GM23338 (cell line): ENCODE results near the gene TSTD2. TPM values are rescaled to one million over a fixed set of nuclear protein-coding genes. Genes with fewer than 3 reads are reported as not detected.

Source experiments
- ATAC-seq: fragments of 200-7000 bp; cut with Tn5 transposase; 3 replicates; pipeline ENCODE4 v1.9.1; 2020
- DNase-seq: peaks from one replicate; pipeline ENCODE4 v3.0.0-alpha.2; 2015; ENCODE audit warnings: low spot score
- H2AFZ ChIP-seq: fragments of 200-600 bp; sonication (generic); 2 replicates; pipeline ENCODE4 v1.8.0; 2016; ENCODE audit warnings: antibody characterized with exemption, mild to moderate bottlenecking, moderate library complexity
- H3F3A ChIP-seq: fragments of 200-600 bp; sonication (generic); replicated peaks from 2 replicates; pipeline ENCODE4 v1.8.0; 2017; ENCODE audit warnings: antibody characterized with exemption, mixed run types, low read depth
- H3K27ac ChIP-seq: fragments of 200-600 bp; sonication (generic); 2 replicates; pipeline ENCODE4 v1.6.1; 2016; ENCODE audit warnings: low read depth
- H3K27me3 ChIP-seq: fragments of 200-600 bp; sonication (generic); 2 replicates; pipeline ENCODE4 v1.8.0; 2016; ENCODE audit warnings: mild to moderate bottlenecking, mixed run types, moderate library complexity; ENCODE audit not compliant: insufficient read depth
- H3K36me3 ChIP-seq: fragments of 200-600 bp; sonication (generic); 2 replicates; pipeline ENCODE4 v1.8.0; 2016; ENCODE audit warnings: mild to moderate bottlenecking; ENCODE audit not compliant: insufficient read depth
- H3K4me1 ChIP-seq: fragments of 200-600 bp; sonication (generic); 2 replicates; pipeline ENCODE4 v1.8.0; 2016; ENCODE audit warnings: mild to moderate bottlenecking, moderate library complexity; ENCODE audit not compliant: insufficient read depth
- H3K4me2 ChIP-seq: fragments of 200-600 bp; sonication (generic); 2 replicates; pipeline ENCODE4 v1.7.1; 2017; ENCODE audit warnings: mixed run types
- H3K4me3 ChIP-seq: fragments of 200-600 bp; sonication (generic); 2 replicates; pipeline ENCODE4 v1.6.1; 2016; ENCODE audit warnings: mixed run types
- H3K79me2 ChIP-seq: fragments of 200-600 bp; sonication (generic); replicated peaks from 2 replicates; pipeline ENCODE4 v1.8.0; 2017; ENCODE audit warnings: mild to moderate bottlenecking; ENCODE audit not compliant: insufficient read depth
- H3K9me2 ChIP-seq: fragments of 200-600 bp; sonication (generic); 2 replicates; pipeline ENCODE4 v1.8.0; 2017; ENCODE audit not compliant: insufficient read depth
- H4K20me1 ChIP-seq: fragments of 200-600 bp; sonication (generic); replicated peaks from 2 replicates; pipeline ENCODE4 v1.8.0; 2017; ENCODE audit warnings: mild to moderate bottlenecking; ENCODE audit not compliant: insufficient read depth
- H3K27ac Mint-ChIP-seq: 2 replicates; pipeline ENCODE4 v1.8.0; 2020; ENCODE audit warnings: inconsistent platforms, mild to moderate bottlenecking, moderate library complexity, mixed read lengths
- H3K27me3 Mint-ChIP-seq: 3 replicates; pipeline ENCODE4 v1.8.0; 2022; ENCODE audit warnings: low read depth, mild to moderate bottlenecking, moderate library complexity, mixed read lengths, inconsistent platforms; ENCODE audit not compliant: insufficient read depth, poor library complexity
- H3K36me3 Mint-ChIP-seq: 3 replicates; pipeline ENCODE4 v1.8.0; 2021; ENCODE audit warnings: low read depth, mild to moderate bottlenecking, inconsistent platforms, moderate library complexity, mixed read lengths
- H3K4me1 Mint-ChIP-seq: 3 replicates; pipeline ENCODE4 v1.8.0; 2020; ENCODE audit warnings: mild to moderate bottlenecking, inconsistent platforms, mixed read lengths
- H3K4me3 Mint-ChIP-seq: 3 replicates; pipeline ENCODE4 v1.8.0; 2021; ENCODE audit warnings: moderate library complexity, mild to moderate bottlenecking, inconsistent platforms, mixed read lengths
- H3K9me3 Mint-ChIP-seq: 3 replicates; pipeline ENCODE4 v1.8.0; 2020; ENCODE audit warnings: moderate library complexity, mild to moderate bottlenecking, inconsistent platforms, mixed read lengths
- EZH2 ChIP-seq: fragments of 200-600 bp; sonication (generic); IDR thresholded peaks from one replicate; pipeline ENCODE4 v1.8.0; 2017; ENCODE audit warnings: antibody characterized with exemption, mild to moderate bottlenecking, low read depth; ENCODE audit not compliant: unreplicated experiment
- NANOG ChIP-seq: IDR thresholded peaks from 2 replicates; pipeline ENCODE4 v1.6.1; 2016; ENCODE audit warnings: antibody characterized with exemption, borderline replicate concordance
- POLR2AphosphoS5 ChIP-seq: IDR thresholded peaks from 2 replicates; pipeline ENCODE4 v1.6.1; 2016; ENCODE audit warnings: antibody characterized with exemption, low read depth
- STAT1 ChIP-seq: IDR thresholded peaks from one replicate; pipeline ENCODE4 v1.6.1; 2016; ENCODE audit warnings: antibody characterized with exemption; ENCODE audit not compliant: unreplicated experiment
- ZNF331 ChIP-seq: fragments of 250-450 bp; sonication (Bioruptor Pico); IDR thresholded peaks from 2 replicates; pipeline ENCODE4 v1.5.0; 2020; ENCODE audit warnings: low read depth, mild to moderate bottlenecking, moderate library complexity
- polyA plus RNA-seq: library from polyadenylated mRNA; unstranded; fragments of >200 nt; fragmentation: Nextera tagmentation; extraction: Ambion mirVana; gene quantifications from 2 replicates; pipeline ENCODE4 v1.2.1, GENCODE V29; 2016
- total RNA-seq: library from RNA; depleted of rRNA; stranded (reverse); fragments of >200 nt; shearing (Covaris generic); gene quantifications from 2 replicates; pipeline ENCODE4 v1.2.3, GENCODE V29; 2014
- TF ChIP-seq, protein P1 (sequence below), 2 experiments: fragments of 200-600 bp in 1 of 2; sonication (generic) in 1 of 2; conservative IDR thresholded peaks; 2 replicates each; pipeline versions ENCODE4 v1.5.1 to v1.6.1; 2016 to 2017; ENCODE audit warnings: antibody characterized with exemption in 2 of 2, low read depth in 2 of 2, mild to moderate bottlenecking in 2 of 2, moderate library complexity in 1 of 2
- TF ChIP-seq, protein P2 (sequence below): IDR thresholded peaks from one replicate; pipeline ENCODE4 v1.6.1; 2018; ENCODE audit warnings: antibody characterized with exemption; ENCODE audit not compliant: unreplicated experiment

The TSTD2 gene
- total and polyA plus RNA-seq, 2 experiments from 2014 or later = 8.5 to 21.8 TPM

DNA sequence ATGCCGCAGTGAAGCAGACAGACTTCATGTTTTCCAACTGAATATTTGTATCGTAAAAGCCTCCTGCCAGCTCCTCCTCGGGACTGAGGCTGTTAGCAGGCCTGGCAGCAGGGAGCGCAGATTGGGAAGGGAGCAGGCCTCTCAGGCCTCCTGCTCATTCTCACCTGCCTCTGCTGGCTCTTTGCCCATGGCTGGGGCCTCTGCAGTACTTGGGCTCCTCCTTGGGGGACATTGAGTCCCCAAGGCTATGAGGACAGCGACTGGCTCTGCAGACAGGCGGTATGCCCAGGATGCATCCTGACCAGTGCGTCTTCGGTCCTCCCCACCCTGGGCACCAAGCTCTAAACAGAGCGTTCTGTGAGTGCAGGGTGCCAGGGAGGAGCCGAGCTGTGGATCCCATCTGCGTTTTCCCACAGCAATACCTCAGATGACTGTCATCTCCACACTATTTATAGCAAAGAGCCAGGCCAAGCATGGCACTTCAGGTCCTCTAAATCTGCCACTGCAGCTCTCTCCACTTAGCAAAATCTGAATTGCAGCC is 38.7 kb downstream of the TSTD2 start:
- Histone ChIP-seq H3K27me3 (no peaks in the 10 kb centered on the region), H3K79me2 (no peaks in the 10 kb centered on the region), H3K4me2 (no peak overlapping the region), H3K4me1 (peaks cover 6% of the 10 kb centered on the region; the same call in 1 of the 2 replicates), H3K36me3 (no peaks in the 10 kb centered on the region), H2AFZ (no peak overlapping the region), H3K9me2 (no peaks in the 10 kb centered on the region), H4K20me1 (no peaks in the 10 kb centered on the region), H3K27ac (no peak overlapping the region), H3K4me3 (no peak overlapping the region), H3F3A (no peaks in the 10 kb centered on the region)
- Mint-ChIP-seq H3K4me1 (peaks cover 15% of the 10 kb centered on the region), H3K27ac (no peak overlapping the region), H3K9me3 (no peaks in the 10 kb centered on the region), H3K36me3 (no peaks in the 10 kb centered on the region; the same call in 2 of the 3 replicates), H3K4me3 (no peak overlapping the region), H3K27me3 (no peaks in the 10 kb centered on the region)
- ATAC-seq (peak; percentile 40), DNase-seq (peak; percentile 18)
- TF ChIP-seq STAT1 = no peak
- TF ChIP-seq, protein P1, sequence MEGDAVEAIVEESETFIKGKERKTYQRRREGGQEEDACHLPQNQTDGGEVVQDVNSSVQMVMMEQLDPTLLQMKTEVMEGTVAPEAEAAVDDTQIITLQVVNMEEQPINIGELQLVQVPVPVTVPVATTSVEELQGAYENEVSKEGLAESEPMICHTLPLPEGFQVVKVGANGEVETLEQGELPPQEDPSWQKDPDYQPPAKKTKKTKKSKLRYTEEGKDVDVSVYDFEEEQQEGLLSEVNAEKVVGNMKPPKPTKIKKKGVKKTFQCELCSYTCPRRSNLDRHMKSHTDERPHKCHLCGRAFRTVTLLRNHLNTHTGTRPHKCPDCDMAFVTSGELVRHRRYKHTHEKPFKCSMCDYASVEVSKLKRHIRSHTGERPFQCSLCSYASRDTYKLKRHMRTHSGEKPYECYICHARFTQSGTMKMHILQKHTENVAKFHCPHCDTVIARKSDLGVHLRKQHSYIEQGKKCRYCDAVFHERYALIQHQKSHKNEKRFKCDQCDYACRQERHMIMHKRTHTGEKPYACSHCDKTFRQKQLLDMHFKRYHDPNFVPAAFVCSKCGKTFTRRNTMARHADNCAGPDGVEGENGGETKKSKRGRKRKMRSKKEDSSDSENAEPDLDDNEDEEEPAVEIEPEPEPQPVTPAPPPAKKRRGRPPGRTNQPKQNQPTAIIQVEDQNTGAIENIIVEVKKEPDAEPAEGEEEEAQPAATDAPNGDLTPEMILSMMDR (conservative IDR thresholded peaks at IDR 0.05; ENCODE audit: low read depth in 2 of 2) = peak in 1 of 2 experiments; percentile 32; a peak in 2 of 4 replicates

DNA sequence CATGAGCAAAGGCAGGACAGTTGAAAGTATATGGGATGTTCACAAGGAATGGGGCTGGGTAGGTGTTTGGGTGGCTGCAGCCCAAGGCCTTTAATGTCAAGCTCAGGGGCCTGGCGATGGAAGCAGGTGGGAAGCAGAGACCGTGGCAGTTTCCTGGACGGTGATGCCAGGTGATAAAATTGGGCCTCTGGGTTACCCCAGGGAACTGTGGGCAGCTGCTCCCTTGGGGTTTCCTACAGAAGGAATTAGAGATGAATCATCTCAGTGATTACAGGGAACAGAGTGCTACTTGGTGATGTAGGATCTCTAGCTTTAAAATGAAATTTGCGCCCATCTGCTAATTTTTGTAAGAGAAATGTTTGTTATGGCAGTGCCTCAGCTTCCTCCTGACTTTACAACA is 39.2 kb downstream of the TSTD2 start:
- Histone ChIP-seq H4K20me1 (no peaks in the 10 kb centered on the region), H2AFZ (no peak overlapping the region), H3K36me3 (no peaks in the 10 kb centered on the region), H3K9me2 (no peaks in the 10 kb centered on the region), H3K27ac (no peak overlapping the region), H3K79me2 (no peaks in the 10 kb centered on the region), H3K4me1 (peaks cover 6% of the 10 kb centered on the region; the same call in 1 of the 2 replicates), H3K4me2 (no peak overlapping the region), H3K4me3 (no peak overlapping the region), H3F3A (no peaks in the 10 kb centered on the region), H3K27me3 (no peaks in the 10 kb centered on the region)
- Mint-ChIP-seq H3K27me3 (no peaks in the 10 kb centered on the region), H3K27ac (no peak overlapping the region), H3K4me1 (peaks cover 15% of the 10 kb centered on the region), H3K36me3 (no peaks in the 10 kb centered on the region; the same call in 2 of the 3 replicates), H3K4me3 (no peak overlapping the region), H3K9me3 (no peaks in the 10 kb centered on the region)
- no peak for ATAC-seq
- no peak for DNase-seq
- TF ChIP-seq NANOG = no peak
- TF ChIP-seq EZH2 = no peak
- TF ChIP-seq POLR2AphosphoS5 = no peak
- TF ChIP-seq, protein P1 (conservative IDR thresholded peaks at IDR 0.05; ENCODE audit: low read depth in 2 of 2) = no peak
- TF ChIP-seq ZNF331 (CRISPR knock-in tag) = no peak
- TF ChIP-seq, protein P2, sequence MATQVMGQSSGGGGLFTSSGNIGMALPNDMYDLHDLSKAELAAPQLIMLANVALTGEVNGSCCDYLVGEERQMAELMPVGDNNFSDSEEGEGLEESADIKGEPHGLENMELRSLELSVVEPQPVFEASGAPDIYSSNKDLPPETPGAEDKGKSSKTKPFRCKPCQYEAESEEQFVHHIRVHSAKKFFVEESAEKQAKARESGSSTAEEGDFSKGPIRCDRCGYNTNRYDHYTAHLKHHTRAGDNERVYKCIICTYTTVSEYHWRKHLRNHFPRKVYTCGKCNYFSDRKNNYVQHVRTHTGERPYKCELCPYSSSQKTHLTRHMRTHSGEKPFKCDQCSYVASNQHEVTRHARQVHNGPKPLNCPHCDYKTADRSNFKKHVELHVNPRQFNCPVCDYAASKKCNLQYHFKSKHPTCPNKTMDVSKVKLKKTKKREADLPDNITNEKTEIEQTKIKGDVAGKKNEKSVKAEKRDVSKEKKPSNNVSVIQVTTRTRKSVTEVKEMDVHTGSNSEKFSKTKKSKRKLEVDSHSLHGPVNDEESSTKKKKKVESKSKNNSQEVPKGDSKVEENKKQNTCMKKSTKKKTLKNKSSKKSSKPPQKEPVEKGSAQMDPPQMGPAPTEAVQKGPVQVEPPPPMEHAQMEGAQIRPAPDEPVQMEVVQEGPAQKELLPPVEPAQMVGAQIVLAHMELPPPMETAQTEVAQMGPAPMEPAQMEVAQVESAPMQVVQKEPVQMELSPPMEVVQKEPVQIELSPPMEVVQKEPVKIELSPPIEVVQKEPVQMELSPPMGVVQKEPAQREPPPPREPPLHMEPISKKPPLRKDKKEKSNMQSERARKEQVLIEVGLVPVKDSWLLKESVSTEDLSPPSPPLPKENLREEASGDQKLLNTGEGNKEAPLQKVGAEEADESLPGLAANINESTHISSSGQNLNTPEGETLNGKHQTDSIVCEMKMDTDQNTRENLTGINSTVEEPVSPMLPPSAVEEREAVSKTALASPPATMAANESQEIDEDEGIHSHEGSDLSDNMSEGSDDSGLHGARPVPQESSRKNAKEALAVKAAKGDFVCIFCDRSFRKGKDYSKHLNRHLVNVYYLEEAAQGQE = no peak
